Smooth muscle cell (in vitro differentiated cells): Measurements from ENCODE around the gene MAPKAP1. TPM values are rescaled to one million over a fixed set of nuclear protein-coding genes. Genes with fewer than 3 reads are reported as not detected.

Experiments
- DNase-seq: peaks from one replicate; lab custom pipeline; 2025; ENCODE audit not compliant: unreplicated experiment; lab: John Stamatoyannopoulos, UW
- H2AFZ ChIP-seq: fragments of 200-600 bp; sonication (generic); 2 replicates; pipeline ENCODE4 v1.6.0; 2016; ENCODE audit warnings: antibody characterized with exemption, low read depth, mild to moderate bottlenecking
- H3F3A ChIP-seq: fragments of 200-600 bp; sonication (generic); 2 replicates; pipeline ENCODE4 v1.6.0; 2017; ENCODE audit warnings: antibody characterized with exemption, low read depth
- H3K27ac ChIP-seq: fragments of 200-600 bp; sonication (generic); 2 replicates; pipeline ENCODE4 v1.5.1; 2016; ENCODE audit warnings: low read depth, mild to moderate bottlenecking
- H3K27me3 ChIP-seq: fragments of 200-600 bp; sonication (generic); 2 replicates; pipeline ENCODE4 v1.6.1; 2016; ENCODE audit warnings: low read depth, mild to moderate bottlenecking
- H3K36me3 ChIP-seq: fragments of 200-600 bp; sonication (generic); 2 replicates; pipeline ENCODE4 v1.5.1; 2016; ENCODE audit warnings: low read depth
- H3K4me1 ChIP-seq: fragments of 200-600 bp; sonication (generic); 2 replicates; pipeline ENCODE4 v1.5.1; 2016; ENCODE audit warnings: low read depth
- H3K4me2 ChIP-seq: fragments of 200-600 bp; sonication (generic); 2 replicates; pipeline ENCODE4 v1.6.0; 2016; ENCODE audit warnings: mild to moderate bottlenecking
- H3K4me3 ChIP-seq: fragments of 200-600 bp; sonication (generic); 2 replicates; pipeline ENCODE4 v1.5.1; 2016; ENCODE audit warnings: mild to moderate bottlenecking
- H3K79me2 ChIP-seq: fragments of 200-600 bp; sonication (generic); 2 replicates; pipeline ENCODE4 v1.6.0; 2016; ENCODE audit warnings: low read depth, mild to moderate bottlenecking
- H3K9ac ChIP-seq: fragments of 200-600 bp; sonication (generic); 2 replicates; pipeline ENCODE4 v1.6.0; 2016; ENCODE audit warnings: low read depth
- H3K9me3 ChIP-seq: fragments of 200-600 bp; sonication (generic); replicated peaks from 2 replicates; pipeline ENCODE4 v1.5.1; 2016; ENCODE audit warnings: low read depth
- H4K20me1 ChIP-seq: fragments of 200-600 bp; sonication (generic); 2 replicates; pipeline ENCODE4 v1.6.0; 2016; ENCODE audit warnings: low read depth
- CTCF ChIP-seq: fragments of 200-600 bp; sonication (generic); IDR thresholded peaks from 2 replicates; pipeline ENCODE4 v1.5.1; 2017; ENCODE audit warnings: borderline replicate concordance, mild to moderate bottlenecking, antibody characterized with exemption; ENCODE audit not compliant: insufficient read depth, poor library complexity, severe bottlenecking
- WGBS: methylation state at CpG from one replicate; pipeline ENCODE4 v1.1.7; 2016; ENCODE audit warnings: low lambda C conversion rate; 5-methylcytosine and 5-hydroxymethylcytosine counted together
- polyA plus RNA-seq: library from polyadenylated mRNA; unstranded; fragments of >200 nt; fragmentation: Nextera tagmentation; extraction: Ambion mirVana; gene quantifications from 2 replicates; pipeline ENCODE4 v1.2.1, GENCODE V29; 2016
- total RNA-seq: library from RNA; depleted of rRNA; stranded (reverse); fragments of >200 nt; gene quantifications from 2 replicates; pipeline ENCODE4 v1.2.3, GENCODE V29; 2014

Gene MAPKAP1
- total and polyA plus RNA-seq, 2 experiments from 2014 or later = 50.1 to 74.5 TPM

DNA sequence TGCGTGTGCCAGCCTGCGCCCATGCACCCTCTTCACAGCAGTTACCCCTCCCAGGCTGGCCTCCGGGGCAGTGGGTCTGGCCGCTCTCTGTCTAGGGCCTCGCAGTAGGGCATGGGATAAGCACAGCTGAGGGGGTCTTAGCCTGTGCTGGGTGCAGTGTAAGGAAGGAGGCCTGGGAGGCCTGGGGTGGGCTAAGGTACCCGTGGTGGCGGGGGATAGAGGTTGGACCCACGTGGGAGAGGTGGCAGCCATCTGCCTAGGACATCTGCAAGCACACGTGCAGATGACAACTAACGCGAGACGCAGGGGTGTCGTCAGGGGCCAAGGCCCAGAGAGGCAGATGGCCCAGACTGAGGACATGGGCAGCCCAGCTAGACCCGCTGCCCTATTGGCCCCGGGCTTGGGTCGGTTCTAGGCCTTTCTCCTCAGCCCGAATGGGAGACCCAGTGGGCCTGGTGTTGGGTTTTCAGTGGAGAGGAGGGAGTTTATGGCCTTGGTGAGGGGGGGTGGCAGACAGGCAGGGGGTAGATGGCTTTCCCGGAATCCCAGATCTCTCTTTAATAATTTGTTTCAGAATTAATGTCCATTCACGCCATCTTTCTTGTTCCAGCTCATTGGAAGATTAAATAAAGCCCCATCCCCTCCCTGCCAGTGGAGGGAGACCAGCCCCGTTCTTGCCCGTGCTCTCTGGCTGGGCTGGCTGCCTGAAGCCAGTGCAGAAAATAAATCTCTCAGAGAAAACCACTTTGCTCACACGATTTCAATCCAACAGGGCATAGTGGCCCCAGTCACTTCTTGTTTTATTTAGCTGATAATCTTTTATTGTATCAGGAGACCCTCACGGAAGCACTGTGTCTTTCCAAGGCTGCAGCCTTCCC is 291.2 kb downstream of the MAPKAP1 start:
- WGBS = 86% methylated on average over 23 of the region's 23 CpGs
- no peak for TF ChIP-seq CTCF

GRCh38 chr9:125413579-125413978 is 293.4 kb downstream of the MAPKAP1 start:
- no peaks in the 10 kb centered on the region for H3K79me2 ChIP-seq
- H3K36me3 ChIP-seq = no peaks in the 10 kb centered on the region
- H3K4me3 ChIP-seq = no peak overlapping the region
- WGBS = 98% methylated on average over 8 of the region's 8 CpGs
- H3K4me1 ChIP-seq = no peaks in the 10 kb centered on the region
- no peaks in the 10 kb centered on the region for H3F3A ChIP-seq
- H4K20me1 ChIP-seq = no peaks in the 10 kb centered on the region
- no peak overlapping the region for H2AFZ ChIP-seq
- H3K4me2 ChIP-seq = no peak overlapping the region
- no peaks in the 10 kb centered on the region for H3K27me3 ChIP-seq
- no peak overlapping the region for H3K9ac ChIP-seq
- no peak for TF ChIP-seq CTCF
- DNase-seq = no peak
- H3K27ac ChIP-seq = no peak overlapping the region
- no peaks in the 10 kb centered on the region for H3K9me3 ChIP-seq

More for the DNA sequence above, 291.2 kb downstream of the MAPKAP1 start:
- Histone ChIP-seq H4K20me1 (no peaks in the 10 kb centered on the region), H3K36me3 (no peaks in the 10 kb centered on the region), H3K4me2 (no peak overlapping the region), H3K79me2 (no peaks in the 10 kb centered on the region), H2AFZ (no peak overlapping the region), H3K4me3 (no peak overlapping the region), H3K9ac (no peak overlapping the region), H3F3A (no peaks in the 10 kb centered on the region), H3K9me3 (no peaks in the 10 kb centered on the region), H3K4me1 (no peaks in the 10 kb centered on the region), H3K27me3 (no peaks in the 10 kb centered on the region), H3K27ac (no peak overlapping the region)
- no peak for DNase-seq

- Histone ChIP-seq H3K4me2 (no peak overlapping the region), H3K79me2 (no peaks in the 10 kb centered on the region), H3K36me3 (no peaks in the 10 kb centered on the region), H3K27ac (no peak overlapping the region), H3K9ac (no peak overlapping the region), H3K4me3 (no peak overlapping the region), H2AFZ (no peak overlapping the region), H3F3A (no peaks in the 10 kb centered on the region), H3K4me1 (no peaks in the 10 kb centered on the region), H3K27me3 (no peaks in the 10 kb centered on the region), H3K9me3 (no peaks in the 10 kb centered on the region), H4K20me1 (no peaks in the 10 kb centered on the region)
- WGBS = 89% methylated on average over 10 of the region's 10 CpGs
- TF ChIP-seq CTCF = no peak
- no peak for DNase-seq
Observed at GRCh38 chr9:125412166-125412565, 294.8 kb downstream of the MAPKAP1 start.
